Stimulated activated memory B cell treated with anti-CD40 and anti-IgM and Interleukin-4, amounts not matched to agents 10 μg/mL and 1 μg/mL and 100 μg/mL, for 72 hours (primary cell): ENCODE measurements around the gene ABCG2.

Experiments used
- ATAC-seq: fragments of 150-1000 bp; cut with Tn5 transposase; 2 replicates; pipeline ENCODE4 v1.10.0; 2021
- H3K27ac Mint-ChIP-seq: one replicate; pipeline ENCODE4 v1.8.0; 2022; ENCODE audit warnings: mild to moderate bottlenecking, mixed read lengths
- H3K27me3 Mint-ChIP-seq: one replicate; pipeline ENCODE4 v1.8.0; 2022; ENCODE audit warnings: mixed read lengths
- H3K36me3 Mint-ChIP-seq: one replicate; pipeline ENCODE4 v1.8.0; 2022; ENCODE audit warnings: mixed read lengths
- H3K4me1 Mint-ChIP-seq: one replicate; pipeline ENCODE4 v1.8.0; 2022; ENCODE audit warnings: mixed read lengths
- H3K4me3 Mint-ChIP-seq: one replicate; pipeline ENCODE4 v1.8.0; 2022; ENCODE audit warnings: mild to moderate bottlenecking, moderate library complexity, mixed read lengths
- H3K9me3 Mint-ChIP-seq: one replicate; pipeline ENCODE4 v1.8.0; 2022; ENCODE audit warnings: mixed read lengths

The ABCG2 gene

GRCh38 chr4:88043001-88043400 is 115.4 kb downstream of the ABCG2 start:
- Mint-ChIP-seq H3K4me1 (no peaks in the 10 kb centered on the region), H3K4me3 (no peak overlapping the region), H3K9me3 (no peaks in the 10 kb centered on the region), H3K27ac (no peak overlapping the region), H3K27me3 (no peaks in the 10 kb centered on the region), H3K36me3 (peaks cover 4% of the 10 kb centered on the region)
- no peak for ATAC-seq

DNA sequence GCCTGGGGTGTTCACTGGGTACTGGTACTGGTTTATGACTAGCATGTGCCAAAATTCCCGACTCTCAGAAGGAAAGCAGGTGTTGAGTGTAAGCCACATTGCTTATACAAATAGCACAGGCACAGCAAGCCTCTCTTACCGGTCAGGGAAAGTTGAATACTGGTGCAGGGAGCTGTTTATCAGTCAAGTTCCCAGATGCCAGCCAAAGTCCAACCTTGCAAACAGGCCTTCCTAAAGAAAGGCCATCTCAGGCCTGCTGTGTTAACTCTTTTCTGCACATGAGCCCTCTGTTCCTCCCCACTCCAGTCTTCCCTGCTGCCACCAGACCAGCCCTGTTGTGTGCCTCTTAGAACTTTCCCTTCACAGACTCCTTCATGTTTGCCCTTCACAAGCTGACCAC is 116.8 kb downstream of the ABCG2 start:
- no peaks in the 10 kb centered on the region for H3K36me3 Mint-ChIP-seq
- no peaks in the 10 kb centered on the region for H3K27me3 Mint-ChIP-seq
- no peak for ATAC-seq
- no peak overlapping the region for H3K27ac Mint-ChIP-seq
- H3K4me3 Mint-ChIP-seq, result no peak overlapping the region
- H3K9me3 Mint-ChIP-seq, result no peaks in the 10 kb centered on the region
- H3K4me1 Mint-ChIP-seq, result no peaks in the 10 kb centered on the region

DNA sequence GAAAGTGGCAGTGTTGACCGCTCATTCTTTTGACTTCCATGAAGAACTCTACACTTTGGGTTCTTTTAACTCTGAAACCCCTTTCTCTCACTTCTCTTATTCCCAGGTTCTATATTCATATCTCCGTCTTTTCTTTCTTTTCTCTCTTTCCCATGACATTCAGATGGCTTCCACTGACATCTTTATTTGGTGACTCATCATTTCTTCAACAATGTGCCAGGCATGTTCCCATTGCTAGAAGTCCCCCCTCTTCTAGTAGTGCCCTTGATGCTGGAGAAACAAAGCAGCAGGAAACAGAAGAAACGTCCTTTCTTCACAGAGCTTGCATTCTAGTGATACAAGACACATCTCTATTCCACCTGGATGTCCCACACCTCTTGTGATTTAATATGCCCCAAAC is 117.7 kb downstream of the ABCG2 start:
- Mint-ChIP-seq H3K4me1 (no peaks in the 10 kb centered on the region), H3K9me3 (no peaks in the 10 kb centered on the region), H3K4me3 (no peak overlapping the region), H3K27me3 (no peaks in the 10 kb centered on the region), H3K36me3 (peaks cover 1% of the 10 kb centered on the region), H3K27ac (no peak overlapping the region)
- ATAC-seq, result no peak
